NCI-H2029 (cell line): ENCODE results near the gene NCAPD2.

ENCODE experiments used
- DNase-seq: peaks from one replicate; lab custom pipeline; 2025; lab: John Stamatoyannopoulos, UW

Gene NCAPD2

GRCh38 chr12:6534945-6535696 is 41.2 kb downstream of the NCAPD2 start:
- peak; percentile 69 for DNase-seq

- no peak for DNase-seq
These were observed 41.7 kb downstream of the NCAPD2 start for GRCh38 chr12:6535697-6535946.

- no peak for DNase-seq
These were observed 42.3 kb downstream of the NCAPD2 start for GRCh38 chr12:6535960-6536847.

GRCh38 chr12:6536894-6537579 is 43.1 kb downstream of the NCAPD2 start:
- DNase-seq = no peak

- DNase-seq = peak; percentile 61
These were observed 43.9 kb downstream of the NCAPD2 start for GRCh38 chr12:6537580-6538419.

- no peak for DNase-seq
These were observed 44.8 kb downstream of the NCAPD2 start for GRCh38 chr12:6538420-6539313.

GRCh38 chr12:6539314-6539682 is 45.4 kb downstream of the NCAPD2 start:
- DNase-seq = no peak

GRCh38 chr12:6539707-6540134 is 45.8 kb downstream of the NCAPD2 start:
- no peak for DNase-seq

GRCh38 chr12:6540181-6540877 is 46.4 kb downstream of the NCAPD2 start:
- peak; percentile 42 for DNase-seq

- no peak for DNase-seq
These were observed 47.7 kb downstream of the NCAPD2 start for GRCh38 chr12:6541371-6542165.

- no peak for DNase-seq
These were observed 48.5 kb downstream of the NCAPD2 start for GRCh38 chr12:6542209-6543009.

- DNase-seq = no peak
These were observed 52.1 kb downstream of the NCAPD2 start for GRCh38 chr12:6546016-6546415.

GRCh38 chr12:6547566-6547965 is 53.7 kb downstream of the NCAPD2 start:
- DNase-seq = no peak

GRCh38 chr12:6547987-6548386 is 54.1 kb downstream of the NCAPD2 start:
- DNase-seq = no peak

GRCh38 chr12:6548556-6548955 is 54.7 kb downstream of the NCAPD2 start:
- no peak for DNase-seq

- DNase-seq = no peak
These were observed 55.2 kb downstream of the NCAPD2 start for GRCh38 chr12:6548966-6549683.

- DNase-seq = no peak
These were observed 55.8 kb downstream of the NCAPD2 start for GRCh38 chr12:6549684-6550151.
